ENCODE measurements around the gene CDH13.

Gene CDH13

GRCh38 chr16:83835586-83836566 is 1209.1 kb downstream of the CDH13 start:
- no peak for DNase-seq (ENCODE audit: low read depth in 2 of 2)

- no peak for DNase-seq (ENCODE audit: low read depth in 2 of 2)
Measured at GRCh38 chr16:83837566-83837965, 1210.8 kb downstream of the CDH13 start.

GRCh38 chr16:83838151-83838550 is 1211.4 kb downstream of the CDH13 start:
- no peak for DNase-seq (ENCODE audit: low read depth in 2 of 2)

GRCh38 chr16:83839561-83839960 is 1212.8 kb downstream of the CDH13 start:
- DNase-seq (ENCODE audit: low read depth in 2 of 2), result no peak

- DNase-seq (ENCODE audit: low read depth in 2 of 2), result no peak
Measured at GRCh38 chr16:83840060-83840617, 1213.4 kb downstream of the CDH13 start.

- no peak for DNase-seq (ENCODE audit: low read depth in 2 of 2)
Measured at GRCh38 chr16:83842291-83842690, 1215.5 kb downstream of the CDH13 start.

GRCh38 chr16:83842756-83843507 is 1216.2 kb downstream of the CDH13 start:
- DNase-seq (ENCODE audit: low read depth in 2 of 2), result no peak

- no peak for DNase-seq (ENCODE audit: low read depth in 2 of 2)
Measured at GRCh38 chr16:83843657-83844056, 1216.9 kb downstream of the CDH13 start.

GRCh38 chr16:83845263-83845662 is 1218.5 kb downstream of the CDH13 start:
- DNase-seq (ENCODE audit: low read depth in 2 of 2), result no peak

GRCh38 chr16:83847371-83848225 is 1220.8 kb downstream of the CDH13 start:
- DNase-seq (ENCODE audit: low read depth in 2 of 2), result no peak

- no peak for DNase-seq (ENCODE audit: low read depth in 2 of 2)
Measured at GRCh38 chr16:83849421-83849820, 1222.7 kb downstream of the CDH13 start.
